PC-9 (cell line): Measurements from ENCODE around the gene NAP1L4. TPM values are rescaled to one million over a fixed set of nuclear protein-coding genes. Genes with fewer than 3 reads are reported as not detected.

Source experiments
- BruUV-seq: library from RNA; stranded (reverse); fragments of 400-500 nt; replicated peaks from 2 replicates; lab custom pipeline; 2021; lab: Mats Ljungman, UMichigan
- CTCF ChIA-PET: fragments of 300-600 bp; sonication (Branson Sonifier 250); formaldehyde crosslinking; loops from one replicate; lab custom pipeline; 2022; ENCODE audit warnings: antibody characterized with exemption; lab: Charles Lee
- POLR2A ChIA-PET: fragments of 300-600 bp; sonication (Branson Sonifier 250); formaldehyde crosslinking; loops from one replicate; lab custom pipeline; 2022; ENCODE audit warnings: antibody characterized with exemption; ENCODE audit not compliant: unreplicated experiment; lab: Charles Lee
- DNase-seq, 2 experiments: peaks; one replicate each; pipeline versions ENCODE4 v3.0.0 to v3.0.0-alpha.2; 2015 to 2022; ENCODE audit warnings: mixed read lengths in 1 of 2
- H2AFZ ChIP-seq: fragments of 200-600 bp; sonication (generic); 2 replicates; pipeline ENCODE4 v1.8.1; 2017; ENCODE audit warnings: antibody characterized with exemption
- H3F3A ChIP-seq: fragments of 200-600 bp; sonication (generic); 2 replicates; pipeline ENCODE4 v1.8.1; 2017; ENCODE audit warnings: antibody characterized with exemption, mild to moderate bottlenecking, low read depth; ENCODE audit not compliant: insufficient read depth
- H3K27ac ChIP-seq: fragments of 200-600 bp; sonication (generic); 2 replicates; pipeline ENCODE4 v1.6.1; 2016; ENCODE audit warnings: mixed run types
- H3K27me3 ChIP-seq: fragments of 200-600 bp; sonication (generic); 2 replicates; pipeline ENCODE4 v1.6.1; 2016; ENCODE audit warnings: low read depth, mixed run types; ENCODE audit not compliant: insufficient read depth
- H3K36me3 ChIP-seq: fragments of 200-600 bp; sonication (generic); 2 replicates; pipeline ENCODE4 v1.6.1; 2016; ENCODE audit warnings: low read depth, mixed run types
- H3K4me1 ChIP-seq: fragments of 200-600 bp; sonication (generic); replicated peaks from 2 replicates; pipeline ENCODE4 v1.6.1; 2016; ENCODE audit warnings: mixed run types; ENCODE audit not compliant: insufficient read depth
- H3K4me2 ChIP-seq: fragments of 200-600 bp; sonication (generic); 2 replicates; pipeline ENCODE4 v1.6.1; 2017; ENCODE audit warnings: mixed run types
- H3K4me3 ChIP-seq: fragments of 200-600 bp; sonication (generic); 2 replicates; pipeline ENCODE4 v1.6.1; 2016; ENCODE audit warnings: mixed run types
- H3K79me2 ChIP-seq: fragments of 200-600 bp; sonication (generic); 2 replicates; pipeline ENCODE4 v1.6.1; 2017; ENCODE audit warnings: low read depth, mixed run types
- H3K9me2 ChIP-seq: fragments of 200-600 bp; sonication (generic); 2 replicates; pipeline ENCODE4 v1.8.1; 2017; ENCODE audit warnings: mild to moderate bottlenecking; ENCODE audit not compliant: insufficient read depth
- H3K9me3 ChIP-seq: fragments of 200-600 bp; sonication (generic); 2 replicates; pipeline ENCODE4 v1.8.1; 2016; ENCODE audit warnings: low read depth; ENCODE audit not compliant: insufficient read depth
- H4K20me1 ChIP-seq: fragments of 200-600 bp; sonication (generic); 2 replicates; pipeline ENCODE4 v1.8.1; 2017; ENCODE audit not compliant: insufficient read depth
- EZH2 ChIP-seq: fragments of 200-600 bp; sonication (generic); IDR thresholded peaks from 2 replicates; pipeline ENCODE4 v1.8.0; 2017; ENCODE audit warnings: antibody characterized with exemption, low read depth
- intact Hi-C: fragments of 100-400 bp; cut with micrococcal nuclease; formaldehyde crosslinking; loops from one replicate; pipeline ENCODE4 v1.10.0; 2022; ENCODE audit not compliant: unreplicated experiment
- total RNA-seq: library from RNA; stranded (reverse); gene quantifications from 2 replicates; pipeline ENCODE4 v1.2.3, GENCODE V29; 2021
- TF ChIP-seq, protein P1 (sequence below): fragments of 200-600 bp; sonication (generic); conservative IDR thresholded peaks from 2 replicates; pipeline ENCODE4 v1.6.1; 2017; ENCODE audit warnings: mixed run types, antibody characterized with exemption, mild to moderate bottlenecking, moderate library complexity

NAP1L4 gene
- total RNA-seq, 1 experiment from 2014 or later: 86.7 TPM

GRCh38 chr11:3011891-3012885 is 20.1 kb upstream of the NAP1L4 start:
- H3K79me2 ChIP-seq: no peaks in the 10 kb centered on the region
- intact Hi-C loops: no loop called here
- no peak overlapping the region for H3K4me3 ChIP-seq
- no peak for TF ChIP-seq EZH2
- no peak overlapping the region for H3K4me2 ChIP-seq
- no peak overlapping the region for H3K27ac ChIP-seq
- H3K4me1 ChIP-seq: no peaks in the 10 kb centered on the region
- ChIA-PET CTCF (interaction anchor here (0.6 kb wide), 1 partner anchor 144 kb away, joined by 4 read pairs; no protein-coding TSS in a partner anchor), POLR2A (no interaction called here)
- H3K9me2 ChIP-seq: no peaks in the 10 kb centered on the region
- no peak for DNase-seq
- no peaks in the 10 kb centered on the region for H3K27me3 ChIP-seq
- no TSS peak for BruUV-seq
- no peaks in the 10 kb centered on the region for H3K9me3 ChIP-seq
- no peaks in the 10 kb centered on the region for H4K20me1 ChIP-seq
- H3F3A ChIP-seq: no peaks in the 10 kb centered on the region
- peaks cover 5% of the 10 kb centered on the region; the same call in 1 of the 2 replicates for H3K36me3 ChIP-seq
- H2AFZ ChIP-seq: no peak overlapping the region

DNA sequence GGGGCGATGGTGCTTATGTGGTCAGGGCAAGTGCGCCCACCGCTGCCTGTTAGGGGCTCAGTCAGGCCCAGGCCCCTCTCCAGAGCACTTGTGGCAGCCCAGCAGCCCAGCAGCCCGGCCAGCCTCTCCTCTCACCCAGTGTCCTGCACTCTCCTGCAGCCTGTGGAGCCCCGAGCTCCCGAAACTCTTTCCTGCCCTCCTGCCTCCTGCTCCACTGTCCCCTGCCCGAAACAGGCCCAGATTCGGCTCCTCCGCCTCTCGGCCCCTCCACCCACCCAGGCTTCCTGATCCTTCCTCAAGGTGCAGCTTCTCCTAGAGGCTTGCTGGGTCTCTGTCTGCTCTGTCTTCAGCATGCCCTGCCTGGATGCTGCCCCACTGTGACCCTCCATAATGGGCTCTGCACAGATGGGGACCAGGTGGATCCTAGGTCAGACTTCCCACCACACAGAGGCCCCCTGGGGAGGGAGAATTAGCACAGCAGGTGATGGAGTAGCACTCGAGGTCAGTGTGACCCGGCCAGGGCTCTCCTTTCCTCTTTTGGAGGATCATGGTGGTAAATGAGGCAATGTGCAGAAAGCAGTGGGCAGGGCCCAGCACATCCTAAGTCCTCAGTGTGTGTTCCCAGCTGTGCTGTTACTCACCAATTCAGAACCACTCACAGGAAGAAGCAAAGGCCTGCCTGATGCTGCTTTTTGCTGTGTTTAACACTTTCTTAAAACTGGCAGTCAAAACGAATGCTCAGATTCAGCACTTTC is 18.6 kb upstream of the NAP1L4 start:
- Histone ChIP-seq H3K4me1 (no peaks in the 10 kb centered on the region), H3K9me3 (no peaks in the 10 kb centered on the region), H3K79me2 (no peaks in the 10 kb centered on the region), H3K4me3 (no peak overlapping the region), H3F3A (no peaks in the 10 kb centered on the region), H2AFZ (no peak overlapping the region), H3K27me3 (no peaks in the 10 kb centered on the region), H3K9me2 (no peaks in the 10 kb centered on the region), H3K4me2 (no peak overlapping the region), H4K20me1 (no peaks in the 10 kb centered on the region), H3K36me3 (no peaks in the 10 kb centered on the region), H3K27ac (no peak overlapping the region)
- no TSS peak for BruUV-seq
- no peak for DNase-seq
- CTCF ChIA-PET: no interaction called here
- intact Hi-C loops: no loop called here
- POLR2A ChIA-PET: no interaction called here
- no peak for TF ChIP-seq EZH2
- TF ChIP-seq, protein P1, sequence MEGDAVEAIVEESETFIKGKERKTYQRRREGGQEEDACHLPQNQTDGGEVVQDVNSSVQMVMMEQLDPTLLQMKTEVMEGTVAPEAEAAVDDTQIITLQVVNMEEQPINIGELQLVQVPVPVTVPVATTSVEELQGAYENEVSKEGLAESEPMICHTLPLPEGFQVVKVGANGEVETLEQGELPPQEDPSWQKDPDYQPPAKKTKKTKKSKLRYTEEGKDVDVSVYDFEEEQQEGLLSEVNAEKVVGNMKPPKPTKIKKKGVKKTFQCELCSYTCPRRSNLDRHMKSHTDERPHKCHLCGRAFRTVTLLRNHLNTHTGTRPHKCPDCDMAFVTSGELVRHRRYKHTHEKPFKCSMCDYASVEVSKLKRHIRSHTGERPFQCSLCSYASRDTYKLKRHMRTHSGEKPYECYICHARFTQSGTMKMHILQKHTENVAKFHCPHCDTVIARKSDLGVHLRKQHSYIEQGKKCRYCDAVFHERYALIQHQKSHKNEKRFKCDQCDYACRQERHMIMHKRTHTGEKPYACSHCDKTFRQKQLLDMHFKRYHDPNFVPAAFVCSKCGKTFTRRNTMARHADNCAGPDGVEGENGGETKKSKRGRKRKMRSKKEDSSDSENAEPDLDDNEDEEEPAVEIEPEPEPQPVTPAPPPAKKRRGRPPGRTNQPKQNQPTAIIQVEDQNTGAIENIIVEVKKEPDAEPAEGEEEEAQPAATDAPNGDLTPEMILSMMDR: no peak

DNA sequence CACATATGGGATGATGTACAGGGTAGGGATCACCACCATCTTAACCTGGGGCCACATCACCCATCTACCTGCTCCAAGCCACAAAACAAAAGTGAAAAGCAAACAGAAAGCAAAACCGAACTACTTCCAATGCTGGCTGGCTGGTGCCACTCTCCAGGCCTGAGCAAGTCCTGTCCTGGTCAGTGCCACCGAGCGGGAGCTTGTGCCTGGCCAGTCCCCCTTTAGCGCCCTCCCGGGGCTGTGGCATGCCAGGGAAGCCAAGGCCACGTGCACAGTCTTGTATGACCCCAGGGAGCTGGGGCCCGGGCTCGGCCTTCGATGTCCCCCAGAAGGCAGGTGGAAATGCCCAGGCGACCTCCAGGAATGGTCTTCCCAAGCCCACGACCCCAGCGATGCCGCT is 17.9 kb upstream of the NAP1L4 start:
- Histone ChIP-seq H3K36me3 (no peaks in the 10 kb centered on the region), H3K9me3 (no peaks in the 10 kb centered on the region), H3K4me3 (no peak overlapping the region), H3K27me3 (no peaks in the 10 kb centered on the region), H3K4me2 (no peak overlapping the region), H3K79me2 (no peaks in the 10 kb centered on the region), H3K4me1 (no peaks in the 10 kb centered on the region), H2AFZ (no peak overlapping the region), H4K20me1 (no peaks in the 10 kb centered on the region), H3F3A (no peaks in the 10 kb centered on the region), H3K9me2 (no peaks in the 10 kb centered on the region), H3K27ac (no peak overlapping the region)
- intact Hi-C loops: no loop called here
- POLR2A ChIA-PET: no interaction called here
- DNase-seq: no peak
- CTCF ChIA-PET: no interaction called here
- TF ChIP-seq, protein P1: no peak
- TF ChIP-seq EZH2: no peak
- no TSS peak for BruUV-seq
